ENCODE data around the gene PGAP3. TPM values are rescaled to one million over a fixed set of nuclear protein-coding genes. Genes with fewer than 3 reads are reported as not detected.

The PGAP3 gene
- total and polyA plus RNA-seq, 7 donors = 1.4 to 7.9 (median 4.5) TPM

DNA sequence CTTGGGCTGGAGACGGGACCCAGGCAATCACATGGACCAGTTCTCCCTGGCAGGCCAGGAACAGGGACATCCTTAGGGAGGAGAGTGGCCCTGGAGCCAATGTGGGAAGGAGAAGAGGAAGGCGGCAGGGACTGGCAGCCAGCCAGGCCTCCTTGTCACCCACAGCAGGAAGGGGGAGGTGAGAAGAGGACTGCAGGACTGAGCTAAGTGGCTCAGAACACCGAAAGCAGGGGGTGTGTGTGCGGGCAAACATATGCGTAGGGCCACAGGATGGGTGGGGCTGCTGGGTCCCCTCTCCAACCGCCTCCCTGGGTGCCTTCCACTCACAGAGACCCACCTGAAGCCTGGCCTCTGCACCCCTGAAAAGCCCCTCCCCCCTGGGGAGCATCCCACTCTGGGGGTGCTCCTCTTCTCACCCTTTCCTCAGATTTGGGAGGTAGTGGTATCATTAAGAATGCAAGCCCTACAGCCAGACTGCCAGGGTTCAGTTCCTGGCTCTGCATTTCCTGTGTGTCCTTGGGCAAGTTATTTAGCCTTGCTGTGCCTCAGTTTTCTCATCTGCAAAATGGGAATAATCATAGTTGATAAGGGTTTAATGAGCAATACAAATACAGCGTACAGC is 11.5 kb downstream of the PGAP3 start:
- Histone ChIP-seq H3K4me1 (peaks cover 64% of the 10 kb centered on the region), H3K27me3 (ENCODE audit: insufficient read depth in 3 of 3, low read length in 2 of 3) (no peaks in the 10 kb centered on the region), H3K4me3 (no peak overlapping the region), H3K9me3 (no peaks in the 10 kb centered on the region), H3K27ac (peak overlapping the region; percentile 89), H3K36me3 (ENCODE audit: insufficient read depth in 1 of 2, low read depth in 1 of 2) (peaks cover 2 to 4% of the 10 kb centered on the region in 2 donors)
- ATAC-seq (peak in 2 of 4 donors; percentile 25 to 42), DNase-seq (peak in 1 of 2 donors; percentile 86)
- intact Hi-C loops (cut with DNase I) = loop anchor here in 1 of 2 donors (5.0 kb wide), 1 partner anchor 56 kb away; the partner anchor contains the start of gene MIEN1
- 36 to 48% (median 38%) methylated on average over 5 to 7 of the region's 7 CpGs for WGBS, 3 donors
- TF ChIP-seq, protein P1, sequence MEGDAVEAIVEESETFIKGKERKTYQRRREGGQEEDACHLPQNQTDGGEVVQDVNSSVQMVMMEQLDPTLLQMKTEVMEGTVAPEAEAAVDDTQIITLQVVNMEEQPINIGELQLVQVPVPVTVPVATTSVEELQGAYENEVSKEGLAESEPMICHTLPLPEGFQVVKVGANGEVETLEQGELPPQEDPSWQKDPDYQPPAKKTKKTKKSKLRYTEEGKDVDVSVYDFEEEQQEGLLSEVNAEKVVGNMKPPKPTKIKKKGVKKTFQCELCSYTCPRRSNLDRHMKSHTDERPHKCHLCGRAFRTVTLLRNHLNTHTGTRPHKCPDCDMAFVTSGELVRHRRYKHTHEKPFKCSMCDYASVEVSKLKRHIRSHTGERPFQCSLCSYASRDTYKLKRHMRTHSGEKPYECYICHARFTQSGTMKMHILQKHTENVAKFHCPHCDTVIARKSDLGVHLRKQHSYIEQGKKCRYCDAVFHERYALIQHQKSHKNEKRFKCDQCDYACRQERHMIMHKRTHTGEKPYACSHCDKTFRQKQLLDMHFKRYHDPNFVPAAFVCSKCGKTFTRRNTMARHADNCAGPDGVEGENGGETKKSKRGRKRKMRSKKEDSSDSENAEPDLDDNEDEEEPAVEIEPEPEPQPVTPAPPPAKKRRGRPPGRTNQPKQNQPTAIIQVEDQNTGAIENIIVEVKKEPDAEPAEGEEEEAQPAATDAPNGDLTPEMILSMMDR (IDR thresholded peaks at IDR 0.05) = no peak

DNA sequence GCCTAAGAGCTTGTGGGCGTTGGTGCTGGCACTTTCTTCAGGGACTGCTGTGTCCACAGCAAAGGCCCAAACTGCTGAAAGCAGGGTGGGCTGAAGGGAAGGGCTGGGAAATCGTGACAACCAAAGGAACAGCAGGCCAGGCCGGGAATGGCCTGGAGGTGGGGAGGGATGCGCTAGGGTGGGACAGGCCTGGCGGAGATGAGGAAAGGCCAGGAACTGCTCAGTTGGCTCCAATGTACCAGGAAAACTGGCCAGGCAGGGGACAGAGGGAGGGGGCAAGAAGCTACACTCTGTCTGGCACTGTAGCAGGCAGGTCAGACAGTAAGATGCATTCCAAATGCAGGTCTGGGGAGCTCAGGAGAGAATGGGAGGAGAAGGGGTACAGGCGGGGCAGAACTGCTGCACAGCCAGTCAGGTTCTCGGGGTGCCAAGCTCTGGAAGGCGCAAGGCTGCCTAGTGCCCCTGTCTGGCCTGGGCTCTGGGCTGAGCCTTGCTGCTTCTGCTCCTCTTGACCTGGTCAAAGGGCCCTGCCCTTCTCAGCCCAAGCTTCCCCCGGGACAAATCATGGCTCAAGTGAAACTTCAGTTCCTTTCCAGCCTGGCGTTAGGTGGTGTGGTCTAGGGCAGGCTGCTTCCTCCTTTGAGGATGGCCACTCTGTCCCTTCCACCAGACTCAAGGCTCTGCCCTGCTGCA is 12.3 kb downstream of the PGAP3 start:
- intact Hi-C loops (cut with DNase I) = loop anchor here in 1 of 2 donors (5.0 kb wide), 1 partner anchor 57 kb away; the partner anchor contains the start of gene MIEN1
- Histone ChIP-seq H3K4me3 (no peak overlapping the region), H3K27ac (peak overlapping the region; percentile 89)

DNA sequence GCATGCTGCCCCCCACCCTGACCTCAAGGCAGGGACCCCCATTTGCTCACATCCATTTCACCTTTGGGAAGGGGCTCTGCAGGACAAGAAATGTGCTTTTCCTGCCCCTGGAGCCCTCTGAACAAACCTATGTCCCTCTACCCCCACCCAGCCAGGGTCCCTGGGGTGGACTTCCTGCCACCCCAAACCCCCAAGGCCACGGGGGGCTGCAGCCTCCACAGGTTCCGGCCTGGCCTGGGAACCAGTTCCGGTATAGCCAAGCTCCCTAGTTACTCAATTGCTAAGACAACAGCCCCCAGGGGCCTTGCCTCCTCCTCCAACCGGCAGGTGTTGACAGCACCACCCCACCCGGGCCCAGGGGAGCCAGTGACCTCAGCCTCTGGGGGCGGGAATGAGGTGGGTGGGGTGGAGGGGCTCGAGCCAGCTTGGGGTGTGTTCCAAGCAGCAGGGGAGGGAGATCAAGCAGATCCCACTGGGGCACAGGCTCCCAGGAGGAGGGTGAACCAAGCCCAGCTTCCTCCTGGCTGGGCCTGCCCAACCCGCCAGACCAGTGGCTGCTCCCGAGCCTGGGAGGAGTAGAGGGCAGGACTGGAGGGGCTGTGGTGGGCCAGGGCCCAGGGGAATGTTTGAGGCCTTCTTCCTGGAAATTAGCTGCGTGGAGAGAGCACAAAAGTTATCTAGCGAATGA is 13.0 kb downstream of the PGAP3 start:
- peak in 1 of 2 donors; percentile 63 for DNase-seq
- WGBS, 3 donors = 28 to 38% (median 32%) methylated on average over 11 of the region's 11 CpGs
- intact Hi-C loops (cut with DNase I) = loop anchor here (5.0 kb wide), 3 partner anchors 38 to 57 kb away; partner anchors contain the start of genes MIEN1 (in 2 of the 2) and STARD3 (in 1 of the 2)

More for the DNA sequence above, 12.3 kb downstream of the PGAP3 start:
- H3K4me1 ChIP-seq = peaks cover 72% of the 10 kb centered on the region
- H3K27me3 ChIP-seq (ENCODE audit: insufficient read depth in 3 of 3, low read length in 2 of 3) = no peaks in the 10 kb centered on the region
- TF ChIP-seq, protein P1 (IDR thresholded peaks at IDR 0.05) = no peak
- H3K9me3 ChIP-seq = no peaks in the 10 kb centered on the region
- 67 to 80% (median 67%) methylated on average over 10 of the region's 10 CpGs for WGBS, 3 donors
- ATAC-seq (no peak), DNase-seq (peak in 1 of 2 donors; percentile 51)
- no peaks in the 10 kb centered on the region for H3K36me3 ChIP-seq (ENCODE audit: insufficient read depth in 1 of 2, low read depth in 1 of 2)

DNA sequence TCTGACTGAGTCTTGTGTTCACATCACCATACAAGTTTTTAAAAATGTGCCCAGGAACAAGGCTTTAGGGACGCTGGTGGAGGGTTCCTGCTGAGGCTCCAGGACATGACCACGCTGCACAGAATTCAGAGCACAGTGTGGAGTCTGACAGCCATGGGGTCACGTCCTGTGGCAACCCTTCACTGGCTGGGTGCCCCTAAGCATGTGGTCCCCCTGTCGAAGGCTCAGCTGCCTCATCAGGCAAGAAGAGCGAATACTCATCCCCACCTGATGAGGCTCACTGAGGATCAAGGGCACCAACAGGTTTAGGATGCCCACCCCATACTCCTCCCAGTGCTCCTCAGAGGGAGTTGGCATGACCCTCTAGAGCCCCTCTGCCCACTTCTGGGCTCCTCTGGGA is 13.7 kb downstream of the PGAP3 start:
- Histone ChIP-seq H3K4me3 (no peak overlapping the region), H3K4me1 (peaks cover 62% of the 10 kb centered on the region), H3K9me3 (no peaks in the 10 kb centered on the region), H3K27me3 (ENCODE audit: insufficient read depth in 3 of 3, low read length in 2 of 3) (no peaks in the 10 kb centered on the region), H3K36me3 (ENCODE audit: insufficient read depth in 1 of 2, low read depth in 1 of 2) (no peaks in the 10 kb centered on the region), H3K27ac (peak overlapping the region; percentile 89)
- intact Hi-C loops (cut with DNase I) = loop anchor here (5.0 kb wide), 3 partner anchors 37 to 58 kb away; partner anchors contain the start of genes MIEN1 (in 1 of the 2) and STARD3 (in 1 of the 2)
- ATAC-seq (no peak), DNase-seq (peak in 1 of 2 donors; percentile 31)
- TF ChIP-seq, protein P1 (IDR thresholded peaks at IDR 0.05) = no peak
- WGBS, 3 donors = 66 to 80% (median 75%) methylated on average over 5 of the region's 5 CpGs

More for the DNA sequence above, 13.0 kb downstream of the PGAP3 start:
- peak overlapping the region; percentile 89 for H3K27ac ChIP-seq
- TF ChIP-seq, protein P1 (IDR thresholded peaks at IDR 0.05) = no peak
- peaks cover 68% of the 10 kb centered on the region for H3K4me1 ChIP-seq
- H3K9me3 ChIP-seq = no peaks in the 10 kb centered on the region
- ATAC-seq = no peak
- H3K4me3 ChIP-seq = no peak overlapping the region
- H3K27me3 ChIP-seq (ENCODE audit: insufficient read depth in 3 of 3, low read length in 2 of 3) = no peaks in the 10 kb centered on the region
- no peaks in the 10 kb centered on the region for H3K36me3 ChIP-seq (ENCODE audit: insufficient read depth in 1 of 2, low read depth in 1 of 2)

All from psoas muscle (tissue), 8 donors.